GM18873 (cell line): ENCODE data around the gene NT5DC3.

Experiments
- ATAC-seq: cut with Tn5 transposase; IDR thresholded peaks from one replicate; pipeline ENCODE4 v1.9.1; 2021; ENCODE audit warnings: mild to moderate bottlenecking, moderate library complexity, moderate number of reproducible peaks; ENCODE audit not compliant: unreplicated experiment, low FRiP score

Gene NT5DC3

GRCh38 chr12:103758310-103759089 lies 82.5 kb downstream of the NT5DC3 start:
- no peak for ATAC-seq

- no peak for ATAC-seq
These were observed 83.8 kb downstream of the NT5DC3 start for GRCh38 chr12:103757248-103757647.

GRCh38 chr12:103756443-103756842 lies 84.6 kb downstream of the NT5DC3 start:
- no peak for ATAC-seq

GRCh38 chr12:103755425-103755824 lies 85.6 kb downstream of the NT5DC3 start:
- ATAC-seq: no peak

- no peak for ATAC-seq
These were observed 89.4 kb downstream of the NT5DC3 start for GRCh38 chr12:103751600-103751999.

GRCh38 chr12:103751171-103751570 lies 89.9 kb downstream of the NT5DC3 start:
- ATAC-seq: no peak

GRCh38 chr12:103748875-103749274 lies 92.2 kb downstream of the NT5DC3 start:
- no peak for ATAC-seq

- ATAC-seq: no peak
These were observed 93.0 kb downstream of the NT5DC3 start for GRCh38 chr12:103748002-103748401.

GRCh38 chr12:103745962-103746361 lies 95.1 kb downstream of the NT5DC3 start:
- ATAC-seq: no peak

- no peak for ATAC-seq
These were observed 97.2 kb downstream of the NT5DC3 start for GRCh38 chr12:103743788-103744187.

GRCh38 chr12:103742349-103742932 lies 98.6 kb downstream of the NT5DC3 start:
- no peak for ATAC-seq

- ATAC-seq: no peak
These were observed 103.2 kb downstream of the NT5DC3 start for GRCh38 chr12:103737881-103738280.

- ATAC-seq: no peak
These were observed 104.5 kb downstream of the NT5DC3 start for GRCh38 chr12:103736572-103736971.

GRCh38 chr12:103735291-103735690 lies 105.7 kb downstream of the NT5DC3 start:
- no peak for ATAC-seq

GRCh38 chr12:103734863-103735262 lies 106.2 kb downstream of the NT5DC3 start:
- ATAC-seq: no peak

- ATAC-seq: no peak
These were observed 109.5 kb downstream of the NT5DC3 start for GRCh38 chr12:103731539-103731938.

GRCh38 chr12:103729499-103729898 lies 111.5 kb downstream of the NT5DC3 start:
- no peak for ATAC-seq

GRCh38 chr12:103728323-103728722 lies 112.7 kb downstream of the NT5DC3 start:
- no peak for ATAC-seq

GRCh38 chr12:103727638-103728037 lies 113.4 kb downstream of the NT5DC3 start:
- no peak for ATAC-seq

GRCh38 chr12:103725398-103725797 lies 115.6 kb downstream of the NT5DC3 start:
- ATAC-seq: no peak
